Endothelial cell (in vitro differentiated cells): Measurements from ENCODE around the gene DZANK1. TPM values are rescaled to one million over a fixed set of nuclear protein-coding genes. Genes with fewer than 3 reads are reported as not detected.

Experiments
- DNase-seq: peaks from one replicate; pipeline ENCODE4 v3.0.0; 2021; ENCODE audit warnings: low spot score
- H3K27ac Mint-ChIP-seq: one replicate; pipeline ENCODE4 v1.8.0; 2021; ENCODE audit warnings: mixed read lengths, inconsistent platforms; ENCODE audit not compliant: unreplicated experiment
- H3K27me3 Mint-ChIP-seq: one replicate; pipeline ENCODE4 v1.8.0; 2021; ENCODE audit warnings: mild to moderate bottlenecking, moderate library complexity, mixed read lengths, inconsistent platforms; ENCODE audit not compliant: unreplicated experiment
- H3K36me3 Mint-ChIP-seq: one replicate; pipeline ENCODE4 v1.8.0; 2021; ENCODE audit warnings: mild to moderate bottlenecking, low read depth, mixed read lengths, inconsistent platforms; ENCODE audit not compliant: unreplicated experiment
- H3K4me1 Mint-ChIP-seq: one replicate; pipeline ENCODE4 v1.8.0; 2021; ENCODE audit warnings: mild to moderate bottlenecking, mixed read lengths, inconsistent platforms; ENCODE audit not compliant: unreplicated experiment
- H3K4me3 Mint-ChIP-seq: one replicate; pipeline ENCODE4 v1.8.0; 2021; ENCODE audit warnings: mild to moderate bottlenecking, mixed read lengths, inconsistent platforms; ENCODE audit not compliant: unreplicated experiment
- H3K9me3 Mint-ChIP-seq: one replicate; pipeline ENCODE4 v1.8.0; 2021; ENCODE audit warnings: mixed read lengths, inconsistent platforms; ENCODE audit not compliant: unreplicated experiment
- total RNA-seq: library from RNA; stranded (reverse); fragmentation: NEBNext Ultra II Directional; extraction: Animal tissue kit (Norgen Biotek cat#: 25700); gene quantifications from one replicate; pipeline ENCODE4 v1.2.1, GENCODE V29; 2021; ENCODE audit not compliant: unreplicated experiment
- TF ChIP-seq, protein P1 (sequence below): fragments of 200-600 bp; sonication (generic); IDR thresholded peaks from one replicate; pipeline ENCODE4 v1.5.0; 2021; ENCODE audit warnings: antibody characterized with exemption; ENCODE audit not compliant: unreplicated experiment

DZANK1 gene
- total RNA-seq, 1 donor from 2014 or later = 4.2 TPM

DNA sequence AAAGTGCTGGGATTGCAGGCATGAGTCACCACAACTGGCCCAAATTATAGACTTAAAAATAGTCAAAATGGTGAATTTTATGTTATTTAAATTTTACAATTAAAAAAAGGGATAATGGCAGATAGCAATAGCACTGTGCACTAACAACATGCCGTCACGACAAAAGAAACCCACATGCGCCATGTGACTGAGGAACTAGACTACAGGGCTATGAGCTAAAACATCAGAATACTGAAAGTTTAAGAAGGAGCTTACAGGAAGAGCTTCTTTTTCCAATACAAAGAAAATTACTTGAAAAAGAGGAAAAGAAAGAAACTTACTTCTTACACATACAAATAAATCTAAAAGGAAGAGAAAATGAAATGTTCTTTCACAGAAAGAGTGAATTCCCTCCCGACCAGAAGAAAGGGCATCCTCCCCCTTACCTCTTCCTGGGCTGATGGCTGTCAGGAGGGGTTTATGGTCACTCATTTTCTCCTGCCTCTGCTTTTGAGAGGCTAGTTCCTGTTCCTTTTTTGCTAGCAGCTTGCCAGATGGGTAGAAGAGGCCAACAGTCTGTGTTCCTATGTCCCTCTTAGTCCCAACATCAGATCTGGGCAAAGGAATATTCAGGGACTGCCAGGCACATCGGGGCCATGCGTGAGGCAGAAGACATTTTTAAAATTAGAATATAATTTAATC is 54.5 kb downstream of the DZANK1 start:
- H3K9me3 Mint-ChIP-seq = no peaks in the 10 kb centered on the region
- peak overlapping the region; percentile 58 for H3K27ac Mint-ChIP-seq
- no peak for DNase-seq
- no peaks in the 10 kb centered on the region for H3K36me3 Mint-ChIP-seq
- TF ChIP-seq, protein P1, sequence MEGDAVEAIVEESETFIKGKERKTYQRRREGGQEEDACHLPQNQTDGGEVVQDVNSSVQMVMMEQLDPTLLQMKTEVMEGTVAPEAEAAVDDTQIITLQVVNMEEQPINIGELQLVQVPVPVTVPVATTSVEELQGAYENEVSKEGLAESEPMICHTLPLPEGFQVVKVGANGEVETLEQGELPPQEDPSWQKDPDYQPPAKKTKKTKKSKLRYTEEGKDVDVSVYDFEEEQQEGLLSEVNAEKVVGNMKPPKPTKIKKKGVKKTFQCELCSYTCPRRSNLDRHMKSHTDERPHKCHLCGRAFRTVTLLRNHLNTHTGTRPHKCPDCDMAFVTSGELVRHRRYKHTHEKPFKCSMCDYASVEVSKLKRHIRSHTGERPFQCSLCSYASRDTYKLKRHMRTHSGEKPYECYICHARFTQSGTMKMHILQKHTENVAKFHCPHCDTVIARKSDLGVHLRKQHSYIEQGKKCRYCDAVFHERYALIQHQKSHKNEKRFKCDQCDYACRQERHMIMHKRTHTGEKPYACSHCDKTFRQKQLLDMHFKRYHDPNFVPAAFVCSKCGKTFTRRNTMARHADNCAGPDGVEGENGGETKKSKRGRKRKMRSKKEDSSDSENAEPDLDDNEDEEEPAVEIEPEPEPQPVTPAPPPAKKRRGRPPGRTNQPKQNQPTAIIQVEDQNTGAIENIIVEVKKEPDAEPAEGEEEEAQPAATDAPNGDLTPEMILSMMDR = no peak
- H3K27me3 Mint-ChIP-seq = no peaks in the 10 kb centered on the region
- no peak overlapping the region for H3K4me3 Mint-ChIP-seq
- peaks cover 6% of the 10 kb centered on the region for H3K4me1 Mint-ChIP-seq

DNA sequence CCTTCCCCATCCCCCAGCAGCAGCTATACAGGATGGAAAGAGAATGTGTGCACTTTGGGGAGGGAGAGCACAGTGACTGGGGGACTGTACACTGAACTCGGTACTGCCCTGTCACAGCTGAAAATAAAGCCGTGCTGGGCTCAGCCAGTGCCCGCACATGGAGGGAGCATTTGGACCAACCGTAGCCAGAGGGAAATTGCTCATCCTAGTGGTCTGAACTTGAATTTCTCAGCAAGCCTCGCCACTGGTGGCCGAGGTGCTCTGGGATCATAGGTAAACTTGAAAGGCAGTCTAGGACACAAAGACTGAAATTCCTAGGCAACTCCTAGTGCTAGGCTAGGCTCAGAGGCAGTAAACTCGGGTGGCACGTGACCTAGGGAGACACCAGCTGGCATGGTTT is 61.0 kb downstream of the DZANK1 start:
- no peak overlapping the region for H3K4me3 Mint-ChIP-seq
- peaks cover 3% of the 10 kb centered on the region for H3K4me1 Mint-ChIP-seq
- H3K9me3 Mint-ChIP-seq = no peaks in the 10 kb centered on the region
- H3K27ac Mint-ChIP-seq = no peak overlapping the region
- no peak for DNase-seq
- peaks cover 24% of the 10 kb centered on the region for H3K36me3 Mint-ChIP-seq
- H3K27me3 Mint-ChIP-seq = peaks cover 2% of the 10 kb centered on the region
- TF ChIP-seq, protein P1 = no peak

DNA sequence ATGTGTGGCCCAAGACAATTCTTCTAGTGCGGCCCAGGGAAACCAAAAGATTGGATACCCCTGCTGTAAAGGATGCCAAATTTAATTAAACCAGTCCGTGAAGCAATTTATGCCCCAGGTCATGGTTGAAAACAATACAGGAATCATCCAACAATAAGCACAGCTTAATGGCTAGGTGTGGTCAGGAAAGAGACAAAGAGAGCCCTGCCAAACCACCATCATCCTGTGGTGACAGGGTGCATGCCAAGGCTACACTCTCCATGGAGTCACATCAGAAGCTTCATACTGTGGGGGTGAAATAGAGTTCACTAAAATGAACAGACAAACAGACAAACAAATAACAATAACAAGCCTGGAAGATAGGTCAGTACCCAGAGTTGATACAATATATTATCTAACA is 62.7 kb downstream of the DZANK1 start:
- DNase-seq = no peak
- TF ChIP-seq, protein P1 = no peak
- H3K9me3 Mint-ChIP-seq = no peaks in the 10 kb centered on the region
- H3K27ac Mint-ChIP-seq = no peak overlapping the region
- no peak overlapping the region for H3K4me3 Mint-ChIP-seq
- H3K36me3 Mint-ChIP-seq = peaks cover 29% of the 10 kb centered on the region
- H3K4me1 Mint-ChIP-seq = peaks cover 3% of the 10 kb centered on the region
- H3K27me3 Mint-ChIP-seq = peaks cover 2% of the 10 kb centered on the region

DNA sequence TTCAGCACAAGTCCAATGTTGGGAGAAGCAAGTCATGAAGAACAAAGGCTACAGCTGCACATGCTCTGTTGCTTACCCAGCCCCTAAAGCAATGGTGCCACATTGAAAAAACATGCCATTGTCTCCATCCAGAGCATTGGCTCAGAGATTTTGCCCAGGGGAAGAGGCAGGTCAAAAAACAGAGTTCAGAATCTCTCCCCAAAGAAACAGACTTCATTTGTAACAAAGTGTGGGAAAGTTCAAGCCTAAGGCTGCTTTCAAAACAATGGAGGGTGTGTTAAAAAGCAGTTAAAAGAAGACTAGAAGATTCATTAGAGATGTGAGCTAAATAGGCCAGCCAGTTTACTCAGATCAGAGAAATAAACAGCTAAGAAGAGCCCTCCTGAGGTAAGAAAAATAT is 63.6 kb downstream of the DZANK1 start:
- Mint-ChIP-seq H3K4me1 (peaks cover 3% of the 10 kb centered on the region), H3K27ac (no peak overlapping the region), H3K9me3 (no peaks in the 10 kb centered on the region), H3K36me3 (peaks cover 29% of the 10 kb centered on the region), H3K27me3 (peaks cover 2% of the 10 kb centered on the region), H3K4me3 (no peak overlapping the region)
- TF ChIP-seq, protein P1 = no peak
- no peak for DNase-seq

DNA sequence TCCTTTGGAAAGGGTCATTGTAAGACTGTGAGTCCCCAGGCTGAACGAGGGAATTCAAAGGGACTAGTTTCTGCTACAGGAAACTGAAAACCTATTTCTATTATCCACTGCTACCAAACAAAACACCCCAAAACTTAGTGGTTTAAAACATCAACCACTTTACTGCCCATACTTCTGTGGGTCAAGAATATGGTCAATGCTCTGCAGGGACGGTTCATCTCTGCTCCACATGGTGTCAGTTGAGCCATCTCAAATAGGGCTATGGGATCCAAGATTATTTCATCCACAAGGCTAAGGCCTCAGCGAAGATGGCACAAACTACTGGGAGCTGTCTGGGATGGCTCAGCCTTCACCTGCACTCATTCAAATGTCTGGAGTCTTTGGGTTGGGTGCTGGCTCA is 65.5 kb downstream of the DZANK1 start:
- peaks cover 2% of the 10 kb centered on the region for H3K27me3 Mint-ChIP-seq
- H3K36me3 Mint-ChIP-seq = peaks cover 29% of the 10 kb centered on the region
- no peak overlapping the region for H3K4me3 Mint-ChIP-seq
- peaks cover 3% of the 10 kb centered on the region for H3K4me1 Mint-ChIP-seq
- TF ChIP-seq, protein P1 = no peak
- no peak overlapping the region for H3K27ac Mint-ChIP-seq
- no peak for DNase-seq
- no peaks in the 10 kb centered on the region for H3K9me3 Mint-ChIP-seq
